Keratinocyte (primary cell): Measurements from ENCODE around the gene UBE2J2. TPM values are rescaled to one million over a fixed set of nuclear protein-coding genes. Genes with fewer than 3 reads are reported as not detected.

Source experiments
- DNase-seq: peaks from one replicate; pipeline ENCODE4 v3.0.0-alpha.2; 2011; ENCODE audit warnings: low read depth, missing footprints, low spot score
- FAIRE-seq: peaks from 2 replicates; lab custom pipeline; 2011; peaks lifted over from hg19 to GRCh38; lab: Jason Lieb, UNC
- H2AFZ ChIP-seq: 2 replicates; pipeline ENCODE4 v1.6.0; 2012; ENCODE audit warnings: low read length, control low read depth, inconsistent platforms; ENCODE audit not compliant: control insufficient read depth
- H3K27ac ChIP-seq: 2 replicates; pipeline ENCODE4 v1.5.1; 2011; ENCODE audit warnings: low read length; ENCODE audit not compliant: control insufficient read depth, insufficient read depth
- H3K27me3 ChIP-seq: 3 replicates; pipeline ENCODE4 v1.6.0; 2011; ENCODE audit warnings: low read length; ENCODE audit not compliant: control insufficient read depth, insufficient read depth; ENCODE audit errors: extremely low read depth
- H3K36me3 ChIP-seq, 2 experiments: 2 replicates in 1 of 2; 3 replicates in 1 of 2; pipeline ENCODE4 v1.5.1; 2011; ENCODE audit warnings: low read length in 2 of 2, mild to moderate bottlenecking in 1 of 2; ENCODE audit not compliant: control insufficient read depth in 2 of 2, insufficient read depth in 2 of 2; ENCODE audit errors: extremely low read depth in 1 of 2
- H3K4me1 ChIP-seq: 3 replicates; pipeline ENCODE4 v1.5.1; 2011; ENCODE audit warnings: low read length; ENCODE audit not compliant: control insufficient read depth, insufficient read depth; ENCODE audit errors: extremely low read depth
- H3K4me2 ChIP-seq: 3 replicates; pipeline ENCODE4 v1.6.0; 2011; ENCODE audit warnings: low read depth, low read length; ENCODE audit not compliant: control insufficient read depth, insufficient read depth; ENCODE audit errors: extremely low read depth
- H3K4me3 ChIP-seq, 3 experiments: fragments of 200-600 bp in 1 of 3; sonication (generic) in 1 of 3; 2 replicates in 2 of 3; 3 replicates in 1 of 3; pipeline ENCODE4 v1.5.1; 2011 to 2016; ENCODE audit warnings: low read length in 3 of 3, mild to moderate bottlenecking in 3 of 3, control low read depth in 2 of 3, inconsistent platforms in 1 of 3, low read depth in 1 of 3, mixed read lengths in 1 of 3, mixed run types in 1 of 3, moderate library complexity in 1 of 3; ENCODE audit not compliant: control insufficient read depth in 2 of 3, insufficient read depth in 2 of 3; ENCODE audit errors: extremely low read depth in 1 of 3
- H3K79me2 ChIP-seq: 2 replicates; pipeline ENCODE4 v1.6.0; 2012; ENCODE audit warnings: low read length; ENCODE audit not compliant: control insufficient read depth, insufficient read depth
- H3K9ac ChIP-seq: 3 replicates; pipeline ENCODE4 v1.6.0; 2011; ENCODE audit warnings: low read length; ENCODE audit not compliant: control insufficient read depth, insufficient read depth; ENCODE audit errors: extremely low read depth
- H3K9me1 ChIP-seq: 3 replicates; pipeline ENCODE4 v1.6.0; 2011; ENCODE audit warnings: low read length; ENCODE audit not compliant: control insufficient read depth, insufficient read depth; ENCODE audit errors: extremely low read depth
- H3K9me3 ChIP-seq: 2 replicates; pipeline ENCODE4 v1.5.1; 2012; ENCODE audit warnings: low read depth, low read length; ENCODE audit not compliant: control insufficient read depth
- H4K20me1 ChIP-seq: 3 replicates; pipeline ENCODE4 v1.6.0; 2011; ENCODE audit warnings: low read length; ENCODE audit not compliant: control insufficient read depth, insufficient read depth; ENCODE audit errors: extremely low read depth
- CTCF ChIP-seq, 3 experiments: IDR thresholded peaks in 1 of 3; conservative IDR thresholded peaks in 1 of 3; optimal IDR thresholded peaks in 1 of 3; 2 replicates in 2 of 3; 3 replicates in 1 of 3; pipeline versions ENCODE3 to v1.5.1; 2011; ENCODE audit warnings: low read length in 3 of 3, mild to moderate bottlenecking in 3 of 3, moderate library complexity in 2 of 3, control low read depth in 1 of 3, inconsistent platforms in 1 of 3; ENCODE audit not compliant: insufficient read depth in 2 of 3; ENCODE audit errors: extremely low read depth in 1 of 3
- EZH2 ChIP-seq: IDR thresholded peaks from one replicate; pipeline ENCODE4 v1.6.1; 2012; ENCODE audit warnings: inconsistent platforms, mild to moderate bottlenecking, low read length, moderate library complexity
- dilution Hi-C: fragments of 300-500 bp; cut with MboI; formaldehyde crosslinking; loops from one replicate; pipeline ENCODE4 v1.7.0; 2020; ENCODE audit warnings: low sequenced_read_pairs; ENCODE audit not compliant: extremely low pct_ligation_motif_present
- polyA plus RNA-seq, 5 experiments: library from polyadenylated mRNA; depleted of rRNA in 3 of 5; stranded (reverse) in 3 of 5; stranded (forward) in 1 of 5; unstranded in 1 of 5; fragments of >200 nt; gene quantifications; 1 replicate in 1 of 5; 2 replicates in 3 of 5; 3 replicates in 1 of 5; pipeline versions ENCODE4 v1.2.1 to v1.2.3, GENCODE V29; 2011 to 2012; ENCODE audit warnings: missing spikeins in 2 of 5, low read depth in 1 of 5, low replicate concordance in 1 of 5

Gene UBE2J2
- polyA plus RNA-seq, 1 donor (not counting 4 experiments of a cell fraction or from before 2014, with no cell fraction given): 27.0 TPM

GRCh38 chr1:1236176-1236763 lies 37.4 kb downstream of the UBE2J2 start:
- FAIRE-seq (no peak), DNase-seq (no peak)
- H3K9ac ChIP-seq: no peak overlapping the region
- peaks cover 6% of the 10 kb centered on the region for H3K27me3 ChIP-seq
- H3K4me2 ChIP-seq: no peak overlapping the region
- no peak overlapping the region for H3K4me3 ChIP-seq
- H3K9me1 ChIP-seq: no peaks in the 10 kb centered on the region
- H3K36me3 ChIP-seq: peaks cover 0 to 3% of the 10 kb centered on the region in 2 experiments
- no peak overlapping the region for H3K27ac ChIP-seq
- H4K20me1 ChIP-seq: no peaks in the 10 kb centered on the region
- no peak for TF ChIP-seq CTCF (optimal IDR thresholded peaks at IDR 0.05 in 1 of 3, IDR thresholded peaks at IDR 0.05 in 1 of 3, conservative IDR thresholded peaks at IDR 0.05 in 1 of 3; ENCODE audit: extremely low read depth in 1 of 3, insufficient read depth in 2 of 3, low read length in 3 of 3)
- no peak for TF ChIP-seq EZH2
- dilution Hi-C loops: no loop called here
- H3K9me3 ChIP-seq: peaks cover 4% of the 10 kb centered on the region
- peaks cover 15% of the 10 kb centered on the region for H3K4me1 ChIP-seq
- H3K79me2 ChIP-seq: peaks cover 20% of the 10 kb centered on the region
- no peak overlapping the region for H2AFZ ChIP-seq

GRCh38 chr1:1235016-1235744 lies 38.5 kb downstream of the UBE2J2 start:
- H3K27ac ChIP-seq: no peak overlapping the region
- TF ChIP-seq EZH2: no peak
- no peak for TF ChIP-seq CTCF (optimal IDR thresholded peaks at IDR 0.05 in 1 of 3, IDR thresholded peaks at IDR 0.05 in 1 of 3, conservative IDR thresholded peaks at IDR 0.05 in 1 of 3; ENCODE audit: extremely low read depth in 1 of 3, insufficient read depth in 2 of 3, low read length in 3 of 3)
- peaks cover 6% of the 10 kb centered on the region for H3K27me3 ChIP-seq
- no peak overlapping the region for H3K4me2 ChIP-seq
- no peaks in the 10 kb centered on the region for H3K9me1 ChIP-seq
- H3K4me3 ChIP-seq: no peak overlapping the region
- H4K20me1 ChIP-seq: no peaks in the 10 kb centered on the region
- FAIRE-seq (no peak), DNase-seq (no peak)
- dilution Hi-C loops: no loop called here
- peaks cover 31% of the 10 kb centered on the region for H3K79me2 ChIP-seq
- H3K36me3 ChIP-seq: peaks cover 0 to 4% of the 10 kb centered on the region in 2 experiments
- no peak overlapping the region for H3K9ac ChIP-seq
- no peak overlapping the region for H2AFZ ChIP-seq
- H3K9me3 ChIP-seq: peaks cover 4% of the 10 kb centered on the region
- peaks cover 21% of the 10 kb centered on the region for H3K4me1 ChIP-seq
